GM12878 (cell line): ENCODE data around the gene NAA10. TPM values are rescaled to one million over a fixed set of nuclear protein-coding genes. Genes with fewer than 3 reads are reported as not detected.

ENCODE experiments used
- ATAC-seq: fragments of 200-7000 bp; cut with Tn5 transposase; 3 replicates; pipeline ENCODE4 v1.9.1; 2020; ENCODE audit warnings: mild to moderate bottlenecking, moderate library complexity
- BruUV-seq: library from RNA; stranded (reverse); fragments of 400-500 nt; replicated peaks from 2 replicates; lab custom pipeline; 2021; lab: Mats Ljungman, UMichigan
- CTCF ChIA-PET: fragments of 300-600 bp; sonication (Branson Sonifier 250); formaldehyde crosslinking; extraction: SDS; loops from one replicate; lab custom pipeline; 2021; ENCODE audit warnings: inconsistent platforms; lab: Yijun Ruan, JAX
- POLR2A ChIA-PET: fragments of 350-600 bp; formaldehyde crosslinking; extraction: SDS; loops from one replicate; lab custom pipeline; 2021; ENCODE audit warnings: inconsistent platforms; lab: Charles Lee
- RAD21 ChIA-PET: fragments of 300-600 bp; sonication (Branson Sonifier 250); formaldehyde crosslinking; loops from one replicate; lab custom pipeline; 2023; ENCODE audit warnings: antibody characterized with exemption; ENCODE audit not compliant: unreplicated experiment; lab: Charles Lee
- SMC1A ChIA-PET: fragments of 300-600 bp; sonication (Branson Sonifier 250); formaldehyde crosslinking; loops from one replicate; lab custom pipeline; 2023; ENCODE audit not compliant: unreplicated experiment, uncharacterized antibody; lab: Charles Lee
- DNase-seq: peaks from one replicate; pipeline ENCODE4 v3.0.0-alpha.2; 2011; ENCODE audit warnings: low read depth, low spot score
- FAIRE-seq: peaks from 3 replicates; lab custom pipeline; 2011; peaks lifted over from hg19 to GRCh38; lab: Jason Lieb, UNC
- H2AFZ ChIP-seq: 2 replicates; pipeline ENCODE4 v1.6.0; 2011; ENCODE audit warnings: low read depth, low read length, control low read depth; ENCODE audit not compliant: control insufficient read depth
- H3K27ac ChIP-seq: 2 replicates; pipeline ENCODE4 v1.5.1; 2011; ENCODE audit warnings: control low read depth; ENCODE audit not compliant: control insufficient read depth, insufficient read depth
- H3K27me3 ChIP-seq, 2 experiments: replicated peaks in 1 of 2; 2 replicates each; pipeline versions ENCODE4 v1.6.0 to v1.6.1; 2011; ENCODE audit warnings: low read length in 1 of 2; ENCODE audit not compliant: control insufficient read depth in 2 of 2, insufficient read depth in 2 of 2
- H3K36me3 ChIP-seq, 2 experiments: 2 replicates each; pipeline ENCODE4 v1.5.1; 2011; ENCODE audit warnings: low read length in 1 of 2; ENCODE audit not compliant: control insufficient read depth in 2 of 2, insufficient read depth in 2 of 2
- H3K4me1 ChIP-seq: 2 replicates; pipeline ENCODE4 v1.6.1; 2011; ENCODE audit warnings: mild to moderate bottlenecking, low read length, moderate library complexity, mixed read lengths; ENCODE audit not compliant: control insufficient read depth, insufficient read depth
- H3K4me2 ChIP-seq: 2 replicates; pipeline ENCODE4 v1.6.0; 2011; ENCODE audit warnings: control low read depth; ENCODE audit not compliant: control insufficient read depth, insufficient read depth
- H3K4me3 ChIP-seq: fragments of 200-600 bp; sonication (generic); 2 replicates; pipeline ENCODE4 v1.5.1; 2016
- H3K79me2 ChIP-seq: 2 replicates; pipeline ENCODE4 v1.6.0; 2011; ENCODE audit warnings: low read length; ENCODE audit not compliant: control insufficient read depth, insufficient read depth
- H3K9ac ChIP-seq: 2 replicates; pipeline ENCODE4 v1.8.0; 2011; ENCODE audit warnings: low read length, control low read depth, mixed read lengths; ENCODE audit not compliant: control insufficient read depth, insufficient read depth
- H3K9me3 ChIP-seq: replicated peaks from 3 replicates; pipeline ENCODE4 v1.5.1; 2011; ENCODE audit warnings: mild to moderate bottlenecking, low read length; ENCODE audit not compliant: control insufficient read depth, insufficient read depth
- H4K20me1 ChIP-seq: 2 replicates; pipeline ENCODE4 v1.6.0; 2011; ENCODE audit not compliant: control insufficient read depth, insufficient read depth
- CEBPB ChIP-seq, 2 experiments: fragments of 150-350 bp in 1 of 2; IDR thresholded peaks; 2 replicates each; pipeline ENCODE4 v1.6.1; 2012 to 2014; ENCODE audit warnings: low read depth in 2 of 2, low read length in 2 of 2, borderline replicate concordance in 1 of 2, inconsistent platforms in 1 of 2
- EZH2 ChIP-seq: IDR thresholded peaks from 2 replicates; pipeline ENCODE4 v1.6.1; 2012; ENCODE audit warnings: low read depth, mild to moderate bottlenecking, control low read depth, inconsistent platforms, low read length, borderline replicate concordance; ENCODE audit not compliant: control insufficient read depth
- RAD21 ChIP-seq: IDR thresholded peaks from 2 replicates; pipeline ENCODE4 v1.6.1; 2011; ENCODE audit warnings: mild to moderate bottlenecking, low read depth, low read length, moderate library complexity; ENCODE audit not compliant: insufficient read depth
- ZNF274 ChIP-seq: IDR thresholded peaks from one replicate; pipeline ENCODE4 v1.8.0; 2011; ENCODE audit not compliant: insufficient read length, insufficient read depth
- WGBS: methylation state at CpG from one replicate; pipeline ENCODE4 v1.1.6; 2016; ENCODE audit warnings: low lambda C conversion rate; ENCODE audit not compliant: insufficient replicate concordance, insufficient coverage; ENCODE audit errors: missing lambda C conversion rate; 5-methylcytosine and 5-hydroxymethylcytosine counted together
- in situ Hi-C: fragments of 300-500 bp; cut with MboI; formaldehyde crosslinking; loops from 9 replicates; pipeline ENCODE4 v1.14.3; 2018; ENCODE audit warnings: mixed read lengths
- intact Hi-C: fragments of 100-400 bp; cut with micrococcal nuclease; formaldehyde crosslinking; loops from one replicate; pipeline ENCODE4 v1.14.2; 2022; ENCODE audit not compliant: unreplicated experiment
- polyA plus RNA-seq, 11 experiments: library from polyadenylated mRNA; depleted of rRNA in 4 of 11; unstranded in 6 of 11; stranded (reverse) in 5 of 11; fragments of >200 nt; fragmentation: Nextera tagmentation in 4 of 11; fragmentation: Illumina TruSeq in 1 of 11; extraction: Ambion mirVana in 4 of 11; extraction: Trizol in 1 of 11; gene quantifications; 1 replicate in 1 of 11; 2 replicates in 10 of 11; pipeline versions ENCODE4 v1.2.1 to v1.2.3, GENCODE V29; 2011 to 2016; ENCODE audit warnings: inconsistent platforms in 2 of 11, missing spikeins in 2 of 11, low read depth in 1 of 11
- total RNA-seq, 4 experiments: library from RNA; depleted of rRNA in 3 of 4; stranded (reverse); fragments of >200 nt in 3 of 4; fragmentation: Illumina TruSeq in 1 of 4; extraction: Trizol in 1 of 4; gene quantifications; 2 replicates each; pipeline versions ENCODE4 v1.2.1 to v1.2.3, GENCODE V29; 2013 to 2021
- TF ChIP-seq, protein P1 (sequence below), 3 experiments: IDR thresholded peaks in 2 of 3; conservative IDR thresholded peaks in 1 of 3; 2 replicates each; pipeline ENCODE4 v1.5.1; 2011; ENCODE audit warnings: low read depth in 3 of 3, low read length in 3 of 3, mild to moderate bottlenecking in 3 of 3, control low read depth in 2 of 3, moderate library complexity in 2 of 3, inconsistent platforms in 1 of 3, mixed read lengths in 1 of 3; ENCODE audit not compliant: control insufficient read depth in 2 of 3, insufficient read depth in 1 of 3; ENCODE audit errors: extremely low read depth in 1 of 3

NAA10 gene
- total and polyA plus RNA-seq, 10 of the 15 experiments (the other 5 are each of a cell fraction or from before 2014, with no cell fraction given) = 7.9 to 212 (median 98.9) TPM

DNA sequence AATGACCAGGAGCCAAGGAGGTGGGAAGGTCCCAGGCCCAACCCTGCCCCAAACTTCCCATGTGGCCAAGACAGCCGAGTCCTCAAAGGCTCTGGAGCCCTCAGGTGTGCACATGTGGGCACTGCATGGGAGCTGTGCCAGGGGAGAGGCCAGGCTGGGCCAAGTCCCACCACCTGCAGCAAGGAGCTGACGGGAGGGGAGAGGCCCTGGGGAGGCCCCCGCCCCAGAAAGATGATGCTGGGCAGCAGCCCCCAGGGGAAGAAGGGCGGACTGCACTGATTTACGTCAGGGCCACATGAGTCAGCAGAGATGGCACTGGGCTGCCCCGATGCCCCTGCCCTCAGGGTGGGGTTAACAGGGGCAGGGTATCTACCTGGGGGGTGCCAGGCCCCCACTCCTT, 50.2 kb downstream of the NAA10 start:
- no peak overlapping the region for H2AFZ ChIP-seq
- H4K20me1 ChIP-seq = no peaks in the 10 kb centered on the region
- peaks cover 0 to 2% of the 10 kb centered on the region in 2 experiments; a peak in 3 of 4 replicates for H3K27me3 ChIP-seq
- H3K79me2 ChIP-seq = no peaks in the 10 kb centered on the region
- H3K4me2 ChIP-seq = no peak overlapping the region
- peak; percentile 48 for ATAC-seq
- SMC1A ChIA-PET = no interaction called here
- FAIRE-seq = no peak
- RAD21 ChIA-PET = no interaction called here
- POLR2A ChIA-PET = no interaction called here
- H3K27ac ChIP-seq = no peak overlapping the region
- no peaks in the 10 kb centered on the region for H3K36me3 ChIP-seq
- no peak overlapping the region for H3K9ac ChIP-seq
- H3K9me3 ChIP-seq = no peaks in the 10 kb centered on the region
- BruUV-seq = no TSS peak
- CTCF ChIA-PET = no interaction called here
- TF ChIP-seq, protein P1, sequence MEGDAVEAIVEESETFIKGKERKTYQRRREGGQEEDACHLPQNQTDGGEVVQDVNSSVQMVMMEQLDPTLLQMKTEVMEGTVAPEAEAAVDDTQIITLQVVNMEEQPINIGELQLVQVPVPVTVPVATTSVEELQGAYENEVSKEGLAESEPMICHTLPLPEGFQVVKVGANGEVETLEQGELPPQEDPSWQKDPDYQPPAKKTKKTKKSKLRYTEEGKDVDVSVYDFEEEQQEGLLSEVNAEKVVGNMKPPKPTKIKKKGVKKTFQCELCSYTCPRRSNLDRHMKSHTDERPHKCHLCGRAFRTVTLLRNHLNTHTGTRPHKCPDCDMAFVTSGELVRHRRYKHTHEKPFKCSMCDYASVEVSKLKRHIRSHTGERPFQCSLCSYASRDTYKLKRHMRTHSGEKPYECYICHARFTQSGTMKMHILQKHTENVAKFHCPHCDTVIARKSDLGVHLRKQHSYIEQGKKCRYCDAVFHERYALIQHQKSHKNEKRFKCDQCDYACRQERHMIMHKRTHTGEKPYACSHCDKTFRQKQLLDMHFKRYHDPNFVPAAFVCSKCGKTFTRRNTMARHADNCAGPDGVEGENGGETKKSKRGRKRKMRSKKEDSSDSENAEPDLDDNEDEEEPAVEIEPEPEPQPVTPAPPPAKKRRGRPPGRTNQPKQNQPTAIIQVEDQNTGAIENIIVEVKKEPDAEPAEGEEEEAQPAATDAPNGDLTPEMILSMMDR (IDR thresholded peaks at IDR 0.05 in 2 of 3, conservative IDR thresholded peaks at IDR 0.05 in 1 of 3; ENCODE audit: control insufficient read depth in 2 of 3, extremely low read depth in 1 of 3, insufficient read depth in 1 of 3, low read depth in 3 of 3, low read length in 3 of 3) = peak in 2 of 3 experiments; percentile 13 to 33; a peak in 2 of 6 replicates
- peak; percentile 37; the same call in 1 of the 2 replicates for TF ChIP-seq RAD21
- TF ChIP-seq CEBPB (IDR thresholded peaks at IDR 0.05; ENCODE audit: borderline replicate concordance in 1 of 2, low read depth in 2 of 2, low read length in 2 of 2) = no peak
- no peak for TF ChIP-seq ZNF274
- TF ChIP-seq EZH2 = no peak
- no peaks in the 10 kb centered on the region; the same call in 1 of the 2 replicates for H3K4me1 ChIP-seq
- WGBS = 14% methylated on average over 6 of the region's 6 CpGs
- intact Hi-C loops (no loop called here), in situ Hi-C loops (no loop called here)
- no peak overlapping the region for H3K4me3 ChIP-seq
- DNase-seq = no peak
